Measurements from ENCODE around the gene PBX3. TPM values are rescaled to one million over a fixed set of nuclear protein-coding genes. Genes with fewer than 3 reads are reported as not detected.

Gene PBX3
- total RNA-seq, 6 experiments from 2014 or later: 13.0 to 20.2 (median 15.0) TPM

GRCh38 chr9:125902831-125903512 lies 155.8 kb downstream of the PBX3 start:
- DNase-seq (no peak), ATAC-seq (no peak)
- 80% methylated on average over 2 of the region's 2 CpGs for WGBS (ENCODE audit: insufficient coverage, low coverage, low lambda C conversion rate, missing lambda C conversion rate)
- H3K4me3 ChIP-seq: no peak overlapping the region
- no peaks in the 10 kb centered on the region for H3K4me1 ChIP-seq
- no peaks in the 10 kb centered on the region for H3K27me3 ChIP-seq
- no peaks in the 10 kb centered on the region for H3K9me3 ChIP-seq
- H3K36me3 ChIP-seq: no peaks in the 10 kb centered on the region
- H3K27ac ChIP-seq: no peak overlapping the region
- intact Hi-C loops (cut with DNase I): no loop called here
- no peak for TF ChIP-seq POLR2A (IDR thresholded peaks at IDR 0.05)

DNA sequence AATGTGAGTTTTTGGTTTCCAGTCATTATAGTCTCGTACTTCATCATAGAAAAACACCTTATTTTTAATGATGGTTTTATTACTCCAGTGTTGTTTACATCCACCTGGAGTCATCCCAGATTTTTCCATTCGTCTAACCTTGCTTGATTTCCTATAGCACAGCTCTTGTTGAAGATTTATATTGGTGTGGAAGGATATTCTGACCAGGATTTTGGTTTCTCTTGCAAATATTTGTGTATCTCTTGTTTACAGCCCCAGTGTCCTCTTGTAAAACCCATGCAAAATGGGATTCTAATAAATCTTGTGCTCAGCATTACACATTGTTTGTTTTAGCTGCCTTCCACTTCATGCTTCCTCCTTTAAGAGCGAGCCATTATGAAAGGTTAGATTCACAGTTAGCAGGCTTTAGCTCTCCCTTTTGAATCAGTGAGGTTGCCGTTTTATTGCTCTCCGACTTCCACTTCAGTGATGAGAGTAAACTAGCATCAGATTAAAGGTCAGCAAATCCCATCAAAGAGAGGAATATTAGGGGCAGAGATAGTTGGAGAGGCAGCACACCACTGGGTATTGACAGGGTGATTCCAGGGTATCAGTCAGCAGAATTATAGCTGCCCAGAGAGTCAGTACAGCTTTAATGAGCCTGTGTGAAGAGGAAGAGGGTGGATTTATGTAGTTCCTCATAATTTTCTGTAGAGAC lies 157.1 kb downstream of the PBX3 start:
- no peaks in the 10 kb centered on the region for H3K27me3 ChIP-seq
- no peak overlapping the region for H3K27ac ChIP-seq
- TF ChIP-seq CTCF (IDR thresholded peaks at IDR 0.05): no peak
- TF ChIP-seq POLR2A (IDR thresholded peaks at IDR 0.05): no peak
- DNase-seq (no peak), ATAC-seq (peak; percentile 36 to 74 (median 52))
- no peak overlapping the region for H3K4me3 ChIP-seq
- WGBS (ENCODE audit: insufficient coverage, low coverage, low lambda C conversion rate, missing lambda C conversion rate): 82% methylated on average over 5 of the region's 5 CpGs
- H3K9me3 ChIP-seq: no peaks in the 10 kb centered on the region
- H3K4me1 ChIP-seq: no peaks in the 10 kb centered on the region
- intact Hi-C loops (cut with DNase I): no loop called here
- no peaks in the 10 kb centered on the region for H3K36me3 ChIP-seq

DNA sequence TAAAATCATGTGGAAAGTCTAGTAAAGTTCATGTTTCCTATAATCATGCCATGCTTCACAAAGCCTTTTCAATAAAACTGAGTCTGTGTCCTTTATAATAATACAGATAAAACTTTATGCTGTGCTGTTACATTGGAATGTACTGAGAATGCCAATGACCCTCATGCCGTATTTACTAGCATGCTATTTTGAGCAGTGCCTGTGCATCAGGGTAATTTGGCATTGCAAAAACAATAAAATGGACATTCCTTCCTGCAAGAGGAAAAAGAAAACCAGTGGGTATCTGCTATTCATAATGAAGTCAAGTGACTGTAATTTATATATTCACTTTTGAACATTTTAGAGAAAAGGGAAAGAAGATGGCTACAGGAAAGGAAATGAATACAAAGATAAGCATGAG lies 159.0 kb downstream of the PBX3 start:
- no peak overlapping the region for H3K4me3 ChIP-seq
- H3K9me3 ChIP-seq: no peaks in the 10 kb centered on the region
- no peaks in the 10 kb centered on the region for H3K27me3 ChIP-seq
- H3K36me3 ChIP-seq: no peaks in the 10 kb centered on the region
- ATAC-seq (no peak), DNase-seq (no peak)
- TF ChIP-seq CTCF (IDR thresholded peaks at IDR 0.05) (no peak), POLR2A (IDR thresholded peaks at IDR 0.05) (no peak)
- H3K4me1 ChIP-seq: no peaks in the 10 kb centered on the region
- no peak overlapping the region for H3K27ac ChIP-seq
- intact Hi-C loops (cut with DNase I): no loop called here
- WGBS (ENCODE audit: insufficient coverage, low coverage, low lambda C conversion rate, missing lambda C conversion rate): 36% methylated on average over 1 of the region's 1 CpG

- Histone ChIP-seq H3K27ac (no peak overlapping the region), H3K4me1 (no peaks in the 10 kb centered on the region), H3K9me3 (no peaks in the 10 kb centered on the region), H3K27me3 (no peaks in the 10 kb centered on the region), H3K4me3 (no peak overlapping the region), H3K36me3 (no peaks in the 10 kb centered on the region)
- intact Hi-C loops (cut with DNase I): no loop called here
- DNase-seq: no peak
- 50% methylated on average over 1 of the region's 1 CpG for WGBS (ENCODE audit: insufficient coverage, low coverage, low lambda C conversion rate, missing lambda C conversion rate)
- ATAC-seq: no peak
- TF ChIP-seq CTCF (IDR thresholded peaks at IDR 0.05) (no peak), POLR2A (IDR thresholded peaks at IDR 0.05) (no peak)
Observed at GRCh38 chr9:125906893-125907292, 159.7 kb downstream of the PBX3 start.

DNA sequence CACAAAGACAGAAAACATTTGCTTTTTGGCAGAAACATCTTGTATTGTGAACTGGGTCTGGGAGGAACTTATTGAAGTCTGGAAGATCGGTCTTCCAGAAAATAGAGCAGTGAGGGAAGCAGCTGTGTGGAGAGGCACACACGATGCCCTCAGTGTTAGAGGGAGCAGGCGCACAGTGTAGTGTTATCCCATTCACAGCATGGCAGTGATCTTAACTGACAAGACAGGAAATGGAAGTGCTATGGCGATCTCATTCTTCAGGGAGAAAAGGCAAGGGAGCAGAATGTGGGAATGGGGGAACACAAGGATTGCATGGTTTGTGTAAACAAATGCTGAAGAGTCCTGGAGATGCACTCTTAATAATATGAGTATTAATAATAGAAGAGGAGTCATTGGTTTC lies 161.0 kb downstream of the PBX3 start:
- no peak overlapping the region for H3K27ac ChIP-seq
- no peaks in the 10 kb centered on the region for H3K9me3 ChIP-seq
- no peaks in the 10 kb centered on the region for H3K4me1 ChIP-seq
- no peaks in the 10 kb centered on the region for H3K27me3 ChIP-seq
- no peak overlapping the region for H3K4me3 ChIP-seq
- TF ChIP-seq POLR2A (IDR thresholded peaks at IDR 0.05): no peak
- no peak for TF ChIP-seq CTCF (IDR thresholded peaks at IDR 0.05)
- ATAC-seq (no peak), DNase-seq (no peak)
- intact Hi-C loops (cut with DNase I): no loop called here
- 89% methylated on average over 4 of the region's 4 CpGs for WGBS (ENCODE audit: insufficient coverage, low coverage, low lambda C conversion rate, missing lambda C conversion rate)
- no peaks in the 10 kb centered on the region for H3K36me3 ChIP-seq
